GM23338 (cell line): ENCODE results near the gene ARL2. TPM values are rescaled to one million over a fixed set of nuclear protein-coding genes. Genes with fewer than 3 reads are reported as not detected.

Source experiments
- ATAC-seq: fragments of 200-7000 bp; cut with Tn5 transposase; 3 replicates; pipeline ENCODE4 v1.9.1; 2020
- DNase-seq: peaks from one replicate; pipeline ENCODE4 v3.0.0-alpha.2; 2015; ENCODE audit warnings: low spot score
- H2AFZ ChIP-seq: fragments of 200-600 bp; sonication (generic); 2 replicates; pipeline ENCODE4 v1.8.0; 2016; ENCODE audit warnings: antibody characterized with exemption, mild to moderate bottlenecking, moderate library complexity
- H3F3A ChIP-seq: fragments of 200-600 bp; sonication (generic); replicated peaks from 2 replicates; pipeline ENCODE4 v1.8.0; 2017; ENCODE audit warnings: antibody characterized with exemption, mixed run types, low read depth
- H3K27ac ChIP-seq: fragments of 200-600 bp; sonication (generic); 2 replicates; pipeline ENCODE4 v1.6.1; 2016; ENCODE audit warnings: low read depth
- H3K27me3 ChIP-seq: fragments of 200-600 bp; sonication (generic); 2 replicates; pipeline ENCODE4 v1.8.0; 2016; ENCODE audit warnings: mild to moderate bottlenecking, mixed run types, moderate library complexity; ENCODE audit not compliant: insufficient read depth
- H3K36me3 ChIP-seq: fragments of 200-600 bp; sonication (generic); 2 replicates; pipeline ENCODE4 v1.8.0; 2016; ENCODE audit warnings: mild to moderate bottlenecking; ENCODE audit not compliant: insufficient read depth
- H3K4me1 ChIP-seq: fragments of 200-600 bp; sonication (generic); 2 replicates; pipeline ENCODE4 v1.8.0; 2016; ENCODE audit warnings: mild to moderate bottlenecking, moderate library complexity; ENCODE audit not compliant: insufficient read depth
- H3K4me2 ChIP-seq: fragments of 200-600 bp; sonication (generic); 2 replicates; pipeline ENCODE4 v1.7.1; 2017; ENCODE audit warnings: mixed run types
- H3K4me3 ChIP-seq: fragments of 200-600 bp; sonication (generic); 2 replicates; pipeline ENCODE4 v1.6.1; 2016; ENCODE audit warnings: mixed run types
- H3K79me2 ChIP-seq: fragments of 200-600 bp; sonication (generic); replicated peaks from 2 replicates; pipeline ENCODE4 v1.8.0; 2017; ENCODE audit warnings: mild to moderate bottlenecking; ENCODE audit not compliant: insufficient read depth
- H3K9me2 ChIP-seq: fragments of 200-600 bp; sonication (generic); 2 replicates; pipeline ENCODE4 v1.8.0; 2017; ENCODE audit not compliant: insufficient read depth
- H4K20me1 ChIP-seq: fragments of 200-600 bp; sonication (generic); replicated peaks from 2 replicates; pipeline ENCODE4 v1.8.0; 2017; ENCODE audit warnings: mild to moderate bottlenecking; ENCODE audit not compliant: insufficient read depth
- H3K27ac Mint-ChIP-seq: 2 replicates; pipeline ENCODE4 v1.8.0; 2020; ENCODE audit warnings: inconsistent platforms, mild to moderate bottlenecking, moderate library complexity, mixed read lengths
- H3K27me3 Mint-ChIP-seq: 3 replicates; pipeline ENCODE4 v1.8.0; 2022; ENCODE audit warnings: low read depth, mild to moderate bottlenecking, moderate library complexity, mixed read lengths, inconsistent platforms; ENCODE audit not compliant: insufficient read depth, poor library complexity
- H3K36me3 Mint-ChIP-seq: 3 replicates; pipeline ENCODE4 v1.8.0; 2021; ENCODE audit warnings: low read depth, mild to moderate bottlenecking, inconsistent platforms, moderate library complexity, mixed read lengths
- H3K4me1 Mint-ChIP-seq: 3 replicates; pipeline ENCODE4 v1.8.0; 2020; ENCODE audit warnings: mild to moderate bottlenecking, inconsistent platforms, mixed read lengths
- H3K4me3 Mint-ChIP-seq: 3 replicates; pipeline ENCODE4 v1.8.0; 2021; ENCODE audit warnings: moderate library complexity, mild to moderate bottlenecking, inconsistent platforms, mixed read lengths
- H3K9me3 Mint-ChIP-seq: 3 replicates; pipeline ENCODE4 v1.8.0; 2020; ENCODE audit warnings: moderate library complexity, mild to moderate bottlenecking, inconsistent platforms, mixed read lengths
- CREB1 ChIP-seq: fragments of 250-450 bp; sonication (Bioruptor Pico); IDR thresholded peaks from 2 replicates; pipeline ENCODE4 v1.5.0; 2020; ENCODE audit warnings: low read depth, mild to moderate bottlenecking, moderate library complexity
- EZH2phosphoT487 ChIP-seq: fragments of 200-600 bp; sonication (generic); IDR thresholded peaks from one replicate; pipeline ENCODE4 v1.8.1; 2018; ENCODE audit warnings: antibody characterized with exemption; ENCODE audit not compliant: unreplicated experiment
- JUNB ChIP-seq: IDR thresholded peaks from one replicate; pipeline ENCODE4 v1.6.1; 2016; ENCODE audit warnings: antibody characterized with exemption; ENCODE audit not compliant: unreplicated experiment
- NANOG ChIP-seq: IDR thresholded peaks from 2 replicates; pipeline ENCODE4 v1.6.1; 2016; ENCODE audit warnings: antibody characterized with exemption, borderline replicate concordance
- POLR2AphosphoS5 ChIP-seq: IDR thresholded peaks from 2 replicates; pipeline ENCODE4 v1.6.1; 2016; ENCODE audit warnings: antibody characterized with exemption, low read depth
- ZNF114 ChIP-seq: fragments of 250-450 bp; sonication (Bioruptor Pico); IDR thresholded peaks from 2 replicates; pipeline ENCODE4 v1.5.0; 2020; ENCODE audit warnings: mild to moderate bottlenecking, moderate library complexity
- polyA plus RNA-seq: library from polyadenylated mRNA; unstranded; fragments of >200 nt; fragmentation: Nextera tagmentation; extraction: Ambion mirVana; gene quantifications from 2 replicates; pipeline ENCODE4 v1.2.1, GENCODE V29; 2016
- total RNA-seq: library from RNA; depleted of rRNA; stranded (reverse); fragments of >200 nt; shearing (Covaris generic); gene quantifications from 2 replicates; pipeline ENCODE4 v1.2.3, GENCODE V29; 2014
- TF ChIP-seq, protein P1 (sequence below): IDR thresholded peaks from one replicate; pipeline ENCODE4 v1.6.1; 2018; ENCODE audit warnings: antibody characterized with exemption; ENCODE audit not compliant: unreplicated experiment
- TF ChIP-seq, protein P2 (sequence below): IDR thresholded peaks from 2 replicates; pipeline ENCODE4 v1.6.1; 2016; ENCODE audit warnings: antibody characterized with exemption
- TF ChIP-seq, protein P3 (sequence below), 2 experiments: fragments of 200-600 bp in 1 of 2; sonication (generic) in 1 of 2; conservative IDR thresholded peaks; 2 replicates each; pipeline versions ENCODE4 v1.5.1 to v1.6.1; 2016 to 2017; ENCODE audit warnings: antibody characterized with exemption in 2 of 2, low read depth in 2 of 2, mild to moderate bottlenecking in 2 of 2, moderate library complexity in 1 of 2

ARL2 gene
- total and polyA plus RNA-seq, 2 experiments from 2014 or later: 193 to 236 TPM

DNA sequence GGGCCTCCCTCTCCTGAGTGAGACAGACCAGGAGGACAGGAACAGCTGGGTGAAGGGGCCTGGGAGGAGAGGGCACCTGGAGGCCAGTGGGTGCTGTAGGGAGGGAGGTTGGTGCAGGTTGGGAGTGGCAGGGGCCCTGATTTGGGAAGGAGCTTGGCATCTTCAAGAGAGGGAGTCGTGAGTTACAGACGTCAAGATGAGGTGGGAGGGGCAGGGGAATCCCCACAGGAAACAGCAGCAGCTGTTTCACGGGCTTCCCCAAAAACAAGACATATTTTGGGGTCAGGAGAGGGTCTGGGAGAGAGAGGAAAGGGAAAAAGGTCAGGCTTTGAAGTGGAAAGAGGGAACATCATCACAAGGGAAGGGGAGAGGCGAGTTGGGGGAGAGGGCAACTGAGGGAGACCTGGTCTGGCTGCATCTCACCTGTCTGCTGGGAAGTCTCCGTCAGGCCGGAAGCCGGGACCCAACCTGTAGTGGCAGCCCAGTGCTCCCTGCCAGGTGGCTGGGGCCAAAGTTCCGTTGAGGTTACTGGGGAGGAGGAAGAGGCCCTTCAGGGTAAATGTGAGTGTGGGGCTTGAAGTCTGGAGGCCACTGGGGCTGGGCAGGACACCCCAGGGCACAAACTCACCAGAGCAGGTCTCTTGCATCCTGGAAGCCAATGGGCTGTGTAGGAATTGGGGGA lies 40.0 kb downstream of the ARL2 start:
- H3K9me3 Mint-ChIP-seq: no peaks in the 10 kb centered on the region
- no peaks in the 10 kb centered on the region for H3K36me3 Mint-ChIP-seq
- Histone ChIP-seq H3K4me2 (no peak overlapping the region), H3K79me2 (no peaks in the 10 kb centered on the region), H2AFZ (no peak overlapping the region), H3K36me3 (no peaks in the 10 kb centered on the region), H3K4me1 (no peaks in the 10 kb centered on the region), H3K27ac (no peak overlapping the region), H3K27me3 (no peaks in the 10 kb centered on the region), H3K4me3 (no peak overlapping the region), H3F3A (no peaks in the 10 kb centered on the region), H3K9me2 (no peaks in the 10 kb centered on the region), H4K20me1 (no peaks in the 10 kb centered on the region)
- H3K27me3 Mint-ChIP-seq: peaks cover 7% of the 10 kb centered on the region
- TF ChIP-seq, protein P1, sequence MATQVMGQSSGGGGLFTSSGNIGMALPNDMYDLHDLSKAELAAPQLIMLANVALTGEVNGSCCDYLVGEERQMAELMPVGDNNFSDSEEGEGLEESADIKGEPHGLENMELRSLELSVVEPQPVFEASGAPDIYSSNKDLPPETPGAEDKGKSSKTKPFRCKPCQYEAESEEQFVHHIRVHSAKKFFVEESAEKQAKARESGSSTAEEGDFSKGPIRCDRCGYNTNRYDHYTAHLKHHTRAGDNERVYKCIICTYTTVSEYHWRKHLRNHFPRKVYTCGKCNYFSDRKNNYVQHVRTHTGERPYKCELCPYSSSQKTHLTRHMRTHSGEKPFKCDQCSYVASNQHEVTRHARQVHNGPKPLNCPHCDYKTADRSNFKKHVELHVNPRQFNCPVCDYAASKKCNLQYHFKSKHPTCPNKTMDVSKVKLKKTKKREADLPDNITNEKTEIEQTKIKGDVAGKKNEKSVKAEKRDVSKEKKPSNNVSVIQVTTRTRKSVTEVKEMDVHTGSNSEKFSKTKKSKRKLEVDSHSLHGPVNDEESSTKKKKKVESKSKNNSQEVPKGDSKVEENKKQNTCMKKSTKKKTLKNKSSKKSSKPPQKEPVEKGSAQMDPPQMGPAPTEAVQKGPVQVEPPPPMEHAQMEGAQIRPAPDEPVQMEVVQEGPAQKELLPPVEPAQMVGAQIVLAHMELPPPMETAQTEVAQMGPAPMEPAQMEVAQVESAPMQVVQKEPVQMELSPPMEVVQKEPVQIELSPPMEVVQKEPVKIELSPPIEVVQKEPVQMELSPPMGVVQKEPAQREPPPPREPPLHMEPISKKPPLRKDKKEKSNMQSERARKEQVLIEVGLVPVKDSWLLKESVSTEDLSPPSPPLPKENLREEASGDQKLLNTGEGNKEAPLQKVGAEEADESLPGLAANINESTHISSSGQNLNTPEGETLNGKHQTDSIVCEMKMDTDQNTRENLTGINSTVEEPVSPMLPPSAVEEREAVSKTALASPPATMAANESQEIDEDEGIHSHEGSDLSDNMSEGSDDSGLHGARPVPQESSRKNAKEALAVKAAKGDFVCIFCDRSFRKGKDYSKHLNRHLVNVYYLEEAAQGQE: no peak
- TF ChIP-seq CREB1 (CRISPR knock-in tag) (no peak), ZNF114 (CRISPR knock-in tag) (no peak)
- DNase-seq (no peak), ATAC-seq (no peak)
- no peak overlapping the region for H3K27ac Mint-ChIP-seq
- no peaks in the 10 kb centered on the region for H3K4me1 Mint-ChIP-seq
- no peak overlapping the region for H3K4me3 Mint-ChIP-seq

DNA sequence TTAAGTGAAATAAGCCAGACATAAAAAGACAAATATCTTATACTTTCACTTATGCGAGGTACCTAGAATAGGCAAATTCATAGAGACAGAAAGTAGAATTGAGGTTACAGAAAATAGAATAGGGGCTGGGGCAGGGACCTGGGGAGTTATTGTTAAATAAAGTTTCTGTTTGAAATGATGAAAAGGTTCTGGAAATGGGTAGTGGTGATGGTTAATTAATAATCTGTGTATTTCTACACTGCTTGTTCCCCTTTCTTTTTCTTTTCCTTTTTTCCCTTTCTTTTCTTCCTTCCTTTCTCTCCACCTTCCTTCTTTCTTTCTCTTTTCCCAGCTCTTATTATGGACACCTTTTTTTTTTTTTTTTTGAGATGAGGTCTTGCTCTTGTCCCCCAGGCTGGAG lies 41.6 kb downstream of the ARL2 start:
- Histone ChIP-seq H3K27ac (no peak overlapping the region), H2AFZ (no peak overlapping the region), H3K4me2 (no peak overlapping the region), H3K4me1 (no peaks in the 10 kb centered on the region), H3K4me3 (no peak overlapping the region), H3K79me2 (no peaks in the 10 kb centered on the region), H4K20me1 (no peaks in the 10 kb centered on the region), H3K36me3 (no peaks in the 10 kb centered on the region), H3K9me2 (no peaks in the 10 kb centered on the region), H3K27me3 (no peaks in the 10 kb centered on the region), H3F3A (no peaks in the 10 kb centered on the region)
- no peaks in the 10 kb centered on the region for H3K36me3 Mint-ChIP-seq
- DNase-seq: no peak
- H3K4me1 Mint-ChIP-seq: no peaks in the 10 kb centered on the region
- H3K9me3 Mint-ChIP-seq: no peaks in the 10 kb centered on the region
- peaks cover 11% of the 10 kb centered on the region for H3K27me3 Mint-ChIP-seq
- H3K4me3 Mint-ChIP-seq: no peak overlapping the region
- no peak overlapping the region for H3K27ac Mint-ChIP-seq
- no peak for ATAC-seq
- no peak for TF ChIP-seq EZH2phosphoT487
- no peak for TF ChIP-seq POLR2AphosphoS5
- no peak for TF ChIP-seq ZNF114 (CRISPR knock-in tag)
- TF ChIP-seq, protein P2, sequence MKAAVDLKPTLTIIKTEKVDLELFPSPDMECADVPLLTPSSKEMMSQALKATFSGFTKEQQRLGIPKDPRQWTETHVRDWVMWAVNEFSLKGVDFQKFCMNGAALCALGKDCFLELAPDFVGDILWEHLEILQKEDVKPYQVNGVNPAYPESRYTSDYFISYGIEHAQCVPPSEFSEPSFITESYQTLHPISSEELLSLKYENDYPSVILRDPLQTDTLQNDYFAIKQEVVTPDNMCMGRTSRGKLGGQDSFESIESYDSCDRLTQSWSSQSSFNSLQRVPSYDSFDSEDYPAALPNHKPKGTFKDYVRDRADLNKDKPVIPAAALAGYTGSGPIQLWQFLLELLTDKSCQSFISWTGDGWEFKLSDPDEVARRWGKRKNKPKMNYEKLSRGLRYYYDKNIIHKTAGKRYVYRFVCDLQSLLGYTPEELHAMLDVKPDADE: no peak
- TF ChIP-seq, protein P1: no peak
- no peak for TF ChIP-seq NANOG
- no peak for TF ChIP-seq JUNB
- TF ChIP-seq, protein P3, sequence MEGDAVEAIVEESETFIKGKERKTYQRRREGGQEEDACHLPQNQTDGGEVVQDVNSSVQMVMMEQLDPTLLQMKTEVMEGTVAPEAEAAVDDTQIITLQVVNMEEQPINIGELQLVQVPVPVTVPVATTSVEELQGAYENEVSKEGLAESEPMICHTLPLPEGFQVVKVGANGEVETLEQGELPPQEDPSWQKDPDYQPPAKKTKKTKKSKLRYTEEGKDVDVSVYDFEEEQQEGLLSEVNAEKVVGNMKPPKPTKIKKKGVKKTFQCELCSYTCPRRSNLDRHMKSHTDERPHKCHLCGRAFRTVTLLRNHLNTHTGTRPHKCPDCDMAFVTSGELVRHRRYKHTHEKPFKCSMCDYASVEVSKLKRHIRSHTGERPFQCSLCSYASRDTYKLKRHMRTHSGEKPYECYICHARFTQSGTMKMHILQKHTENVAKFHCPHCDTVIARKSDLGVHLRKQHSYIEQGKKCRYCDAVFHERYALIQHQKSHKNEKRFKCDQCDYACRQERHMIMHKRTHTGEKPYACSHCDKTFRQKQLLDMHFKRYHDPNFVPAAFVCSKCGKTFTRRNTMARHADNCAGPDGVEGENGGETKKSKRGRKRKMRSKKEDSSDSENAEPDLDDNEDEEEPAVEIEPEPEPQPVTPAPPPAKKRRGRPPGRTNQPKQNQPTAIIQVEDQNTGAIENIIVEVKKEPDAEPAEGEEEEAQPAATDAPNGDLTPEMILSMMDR (conservative IDR thresholded peaks at IDR 0.05; ENCODE audit: low read depth in 2 of 2): no peak
